ENCODE data around the gene TMEM198.
A peak's percentile ranks its signal among the peaks of the same experiment; 100 is the strongest.

TMEM198 gene

DNA sequence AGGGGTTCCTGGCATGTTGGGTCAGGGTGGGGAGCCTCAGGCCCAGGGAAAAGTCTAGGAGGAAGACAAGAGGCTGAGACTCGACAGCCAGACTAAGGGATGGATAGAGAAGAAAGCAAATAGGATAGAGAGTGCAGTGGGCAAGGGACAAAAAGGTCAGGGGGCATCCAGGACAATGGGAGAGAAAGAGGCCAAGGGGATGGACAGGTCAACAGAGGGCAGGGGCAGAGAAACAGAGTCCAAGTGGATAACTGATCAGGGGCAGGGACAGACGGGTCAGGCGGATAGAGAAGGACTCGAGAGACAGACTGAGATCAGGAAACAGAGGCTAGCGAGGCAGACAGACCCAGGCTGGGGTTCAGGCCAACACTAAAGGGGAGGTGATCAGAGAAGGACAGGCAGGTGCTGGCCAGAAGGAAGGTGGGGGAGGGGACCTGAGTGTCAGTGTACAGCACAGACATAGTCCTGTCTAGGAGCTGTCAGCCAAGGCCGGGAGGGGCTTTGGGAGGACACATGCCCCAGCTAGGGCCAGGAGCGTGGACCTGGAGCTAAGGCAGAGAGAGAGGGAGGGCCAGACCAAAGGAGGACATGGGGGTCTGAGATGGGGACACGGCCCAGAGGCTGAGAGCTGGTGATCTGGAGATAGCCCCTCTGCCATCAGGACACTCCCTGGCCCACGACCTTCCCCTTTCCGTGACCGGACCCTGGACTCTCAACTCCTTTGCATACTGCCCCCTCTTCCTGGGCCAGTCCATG lies 17.3 kb upstream of the TMEM198 start:
- no peak for DNase-seq (ENCODE audit: low spot score)

- no peak for DNase-seq (ENCODE audit: low spot score)
These were observed 16.8 kb upstream of the TMEM198 start for GRCh38 chr2:219527076-219527394.

DNA sequence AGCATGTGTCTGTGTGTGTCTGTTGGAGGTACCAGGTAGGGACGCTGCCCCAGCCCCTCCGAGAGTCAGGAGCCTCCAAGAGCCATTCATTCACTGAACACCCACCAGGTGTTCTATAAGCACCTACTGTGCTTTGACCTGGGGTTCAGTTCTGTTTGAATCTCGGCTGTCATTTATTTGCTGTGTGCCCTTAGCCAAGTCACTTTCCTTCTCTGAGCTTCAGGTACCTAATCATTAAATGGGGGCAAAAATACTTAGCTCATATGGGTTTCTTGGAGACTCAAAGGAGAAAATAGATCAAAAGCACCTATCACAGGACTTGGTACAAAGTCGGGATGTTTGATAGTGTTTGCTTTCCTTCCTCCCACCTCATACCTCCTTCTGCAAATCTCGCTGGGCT lies 16.4 kb upstream of the TMEM198 start:
- no peak for DNase-seq (ENCODE audit: low spot score)

DNA sequence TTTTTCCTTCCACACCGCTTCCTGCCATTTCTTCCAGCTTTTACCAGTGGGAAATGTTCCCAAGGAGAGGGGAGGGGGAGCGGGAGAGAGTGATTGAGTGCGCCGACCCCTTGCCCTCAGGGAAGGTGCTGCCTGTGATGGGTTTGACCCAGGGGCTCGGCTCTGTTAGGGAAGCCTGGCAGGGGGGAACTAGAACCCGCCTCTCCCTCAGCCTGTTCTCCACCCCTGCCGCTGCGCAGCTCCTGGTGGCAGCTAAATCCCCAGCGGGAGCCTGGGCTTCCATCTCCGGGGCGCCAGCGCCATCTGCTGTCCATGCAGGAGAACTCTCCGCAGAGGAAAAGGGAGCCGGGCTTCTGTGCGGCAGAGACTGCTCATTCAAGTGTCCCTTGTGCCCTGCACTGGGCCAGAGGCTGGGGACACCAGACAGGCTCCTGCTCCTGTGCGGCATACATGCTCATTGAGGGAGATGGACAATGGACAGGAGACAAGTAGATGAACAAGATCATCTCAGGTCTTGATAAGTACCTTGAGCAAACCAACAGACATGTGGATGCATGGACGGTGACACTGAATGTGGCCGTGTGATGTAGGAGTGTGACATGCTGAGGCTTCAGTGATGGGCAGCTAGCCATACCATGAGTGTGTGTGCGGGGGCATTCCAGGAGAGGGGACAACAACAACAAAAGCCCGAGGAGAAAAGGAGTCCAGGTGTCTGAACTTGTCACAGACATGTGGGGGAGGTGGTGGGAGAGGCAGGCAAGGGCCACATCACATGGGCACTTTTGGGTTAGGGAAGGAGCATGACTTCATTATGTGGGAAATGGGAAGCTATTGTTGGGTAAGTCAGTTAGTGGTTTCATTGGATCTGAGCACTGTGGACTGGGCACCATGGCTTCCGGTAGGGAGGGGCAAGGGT lies 13.5 kb upstream of the TMEM198 start:
- DNase-seq (ENCODE audit: low spot score) = peak; percentile 90

- DNase-seq (ENCODE audit: low spot score) = no peak
These were observed 12.0 kb upstream of the TMEM198 start for GRCh38 chr2:219531639-219532377.

DNA sequence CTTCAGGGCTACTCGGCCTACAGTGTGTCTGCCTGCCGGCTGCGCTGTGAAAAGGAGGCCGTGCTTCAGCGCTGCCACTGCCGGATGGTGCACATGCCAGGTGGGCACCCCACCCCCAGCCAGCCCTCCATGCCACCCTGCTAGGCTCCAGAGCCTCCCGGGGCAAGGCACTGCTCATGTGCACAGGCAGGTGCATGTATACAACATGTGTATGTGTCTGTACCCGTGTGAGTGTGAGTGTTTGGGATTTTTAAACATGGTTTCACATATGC lies 11.5 kb upstream of the TMEM198 start:
- no peak for DNase-seq (ENCODE audit: low spot score)

- no peak for DNase-seq (ENCODE audit: low spot score)
These were observed 9.7 kb upstream of the TMEM198 start for GRCh38 chr2:219533930-219534661.

DNA sequence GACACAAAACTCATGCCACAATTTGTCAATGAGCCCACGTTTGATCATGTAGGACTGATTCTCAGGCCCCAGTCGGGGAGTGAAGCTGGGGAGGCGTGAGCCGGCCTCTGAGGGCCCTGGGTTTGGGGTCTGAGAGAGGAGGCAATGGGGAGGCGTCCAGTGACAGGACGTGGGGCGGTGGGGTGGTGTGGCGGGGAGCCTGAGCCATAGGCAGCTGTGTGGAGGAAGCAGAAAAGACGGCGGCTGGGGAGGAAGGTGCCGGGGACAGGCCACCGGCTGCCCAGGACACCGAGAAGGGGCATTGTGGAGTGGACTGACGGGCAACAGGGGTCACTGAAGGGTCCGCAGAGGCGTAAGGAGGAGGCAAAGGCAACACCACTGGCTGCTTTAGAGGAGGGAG lies 7.4 kb upstream of the TMEM198 start:
- no peak for DNase-seq (ENCODE audit: low spot score)

DNA sequence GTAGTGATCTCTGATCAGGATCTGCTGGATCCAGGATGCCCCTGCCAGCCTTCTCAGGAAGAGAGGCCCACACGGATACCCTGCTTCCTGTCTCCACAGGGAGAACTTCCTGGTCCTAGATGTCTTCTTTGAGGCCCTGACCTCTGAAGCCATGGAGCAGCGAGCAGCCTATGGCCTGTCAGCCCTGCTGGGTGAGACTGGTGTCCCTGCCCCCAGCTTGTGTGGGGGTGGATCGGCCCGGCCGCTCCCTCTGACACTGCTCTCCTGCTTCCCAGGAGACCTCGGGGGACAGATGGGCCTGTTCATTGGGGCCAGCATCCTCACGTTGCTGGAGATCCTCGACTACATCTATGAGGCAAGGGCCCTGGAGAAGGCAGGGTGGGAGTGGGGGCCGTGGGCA lies 6.9 kb upstream of the TMEM198 start:
- DNase-seq (ENCODE audit: low spot score) = no peak

- DNase-seq (ENCODE audit: low spot score) = no peak
These were observed 6.0 kb upstream of the TMEM198 start for GRCh38 chr2:219537657-219538488.

- DNase-seq (ENCODE audit: low spot score) = no peak
These were observed 5.3 kb upstream of the TMEM198 start for GRCh38 chr2:219538504-219538951.

GRCh38 chr2:219538956-219539788 lies 4.7 kb upstream of the TMEM198 start:
- DNase-seq (ENCODE audit: low spot score) = no peak

GRCh38 chr2:219539926-219540678 lies 3.7 kb upstream of the TMEM198 start:
- no peak for DNase-seq (ENCODE audit: low spot score)

- no peak for DNase-seq (ENCODE audit: low spot score)
These were observed 2.9 kb upstream of the TMEM198 start for GRCh38 chr2:219540784-219541504.

GRCh38 chr2:219541611-219542180 lies 2.1 kb upstream of the TMEM198 start:
- peak; percentile 85 for DNase-seq (ENCODE audit: low spot score)

- peak; percentile 53 for DNase-seq (ENCODE audit: low spot score)
These were observed 765 bp upstream of the TMEM198 start for GRCh38 chr2:219542931-219543595.

DNA sequence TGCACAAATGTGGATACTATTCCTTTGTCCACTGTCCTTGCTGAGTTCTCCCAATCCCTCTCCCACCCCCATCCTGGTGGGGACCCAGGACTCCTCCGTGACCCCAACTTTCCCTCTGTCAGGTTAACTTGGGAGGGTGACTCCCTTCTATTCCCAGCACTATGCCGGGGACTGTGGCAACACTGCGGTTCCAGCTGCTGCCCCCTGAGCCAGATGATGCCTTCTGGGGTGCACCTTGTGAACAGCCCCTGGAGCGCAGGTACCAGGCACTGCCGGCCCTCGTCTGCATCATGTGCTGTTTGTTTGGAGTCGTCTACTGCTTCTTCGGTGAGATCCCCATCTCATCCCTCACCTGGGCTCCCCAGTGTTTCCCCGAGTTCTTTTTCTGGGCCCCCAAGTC lies 739 bp downstream of the TMEM198 start:
- DNase-seq (ENCODE audit: low spot score) = no peak

Measured in D341Med (cell line).